GM12878 (cell line): ENCODE data around the gene TUBB3.

Source experiments
- CHD2 ChIP-seq: IDR thresholded peaks from 2 replicates; pipeline ENCODE4 v1.6.1; 2011; ENCODE audit warnings: low read depth, low read length, improper control_type of control experiment, borderline replicate concordance
- CREB1 ChIP-seq: IDR thresholded peaks from 2 replicates; pipeline ENCODE4 v1.6.1; 2012; ENCODE audit warnings: low read depth, mild to moderate bottlenecking, inconsistent platforms
- CTCF ChIP-seq, 3 experiments: IDR thresholded peaks in 2 of 3; conservative IDR thresholded peaks in 1 of 3; 2 replicates each; pipeline ENCODE4 v1.5.1; 2011; ENCODE audit warnings: low read depth in 3 of 3, low read length in 3 of 3, mild to moderate bottlenecking in 3 of 3, control low read depth in 2 of 3, moderate library complexity in 2 of 3, inconsistent platforms in 1 of 3, mixed read lengths in 1 of 3; ENCODE audit not compliant: control insufficient read depth in 2 of 3, insufficient read depth in 1 of 3; ENCODE audit errors: extremely low read depth in 1 of 3
- FOXK2 ChIP-seq: fragments of 450-650 bp; IDR thresholded peaks from 2 replicates; pipeline ENCODE4 v1.6.1; 2017; ENCODE audit warnings: mild to moderate bottlenecking, moderate library complexity
- MTA3 ChIP-seq: IDR thresholded peaks from 2 replicates; pipeline ENCODE4 v1.6.1; 2012; ENCODE audit warnings: low read length, inconsistent platforms, borderline replicate concordance
- POLR2A ChIP-seq: IDR thresholded peaks from 2 replicates; pipeline ENCODE4 v1.6.1; 2011; ENCODE audit warnings: low read depth, mild to moderate bottlenecking, low read length
- POLR2AphosphoS5 ChIP-seq: IDR thresholded peaks from 2 replicates; pipeline ENCODE4 v1.6.1; 2011; ENCODE audit warnings: mild to moderate bottlenecking, low read length, inconsistent platforms
- RAD21 ChIP-seq: IDR thresholded peaks from 2 replicates; pipeline ENCODE4 v1.6.1; 2011; ENCODE audit warnings: mild to moderate bottlenecking, low read depth, low read length, moderate library complexity; ENCODE audit not compliant: insufficient read depth
- RELB ChIP-seq: fragments of 450-650 bp; IDR thresholded peaks from 2 replicates; pipeline ENCODE4 v1.6.1; 2017; ENCODE audit warnings: low read depth, mild to moderate bottlenecking, moderate library complexity
- SPI1 ChIP-seq: IDR thresholded peaks from 2 replicates; pipeline ENCODE4 v1.6.1; 2011; ENCODE audit warnings: low read depth, mild to moderate bottlenecking, low read length, moderate library complexity, borderline replicate concordance; ENCODE audit not compliant: insufficient read depth
- ZNF384 ChIP-seq: IDR thresholded peaks from 2 replicates; pipeline ENCODE4 v1.6.1; 2012; ENCODE audit warnings: low read depth, mild to moderate bottlenecking, low read length, improper control_type of control experiment, borderline replicate concordance
- TF ChIP-seq, protein P1 (sequence below): IDR thresholded peaks from 2 replicates; pipeline ENCODE4 v1.6.1; 2011; ENCODE audit warnings: low read depth, low read length, improper control_type of control experiment, borderline replicate concordance
- TF ChIP-seq, protein P2 (sequence below): IDR thresholded peaks from 2 replicates; pipeline ENCODE4 v1.6.1; 2012; ENCODE audit warnings: mild to moderate bottlenecking, low read depth, low read length

GRCh38 chr16:89961920-89962319 lies 38.8 kb downstream of the TUBB3 start:
- TF ChIP-seq CHD2 (no peak), CTCF (IDR thresholded peaks at IDR 0.05 in 2 of 3, conservative IDR thresholded peaks at IDR 0.05 in 1 of 3; ENCODE audit: control insufficient read depth in 2 of 3, extremely low read depth in 1 of 3, insufficient read depth in 1 of 3, low read depth in 3 of 3, low read length in 3 of 3) (no peak), ZNF384 (no peak), POLR2AphosphoS5 (no peak), POLR2A (no peak), RAD21 (no peak), CREB1 (no peak), SPI1 (no peak), RELB (no peak), FOXK2 (no peak), MTA3 (no peak)
- TF ChIP-seq, protein P1, sequence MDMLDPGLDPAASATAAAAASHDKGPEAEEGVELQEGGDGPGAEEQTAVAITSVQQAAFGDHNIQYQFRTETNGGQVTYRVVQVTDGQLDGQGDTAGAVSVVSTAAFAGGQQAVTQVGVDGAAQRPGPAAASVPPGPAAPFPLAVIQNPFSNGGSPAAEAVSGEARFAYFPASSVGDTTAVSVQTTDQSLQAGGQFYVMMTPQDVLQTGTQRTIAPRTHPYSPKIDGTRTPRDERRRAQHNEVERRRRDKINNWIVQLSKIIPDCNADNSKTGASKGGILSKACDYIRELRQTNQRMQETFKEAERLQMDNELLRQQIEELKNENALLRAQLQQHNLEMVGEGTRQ = no peak
- TF ChIP-seq, protein P2, sequence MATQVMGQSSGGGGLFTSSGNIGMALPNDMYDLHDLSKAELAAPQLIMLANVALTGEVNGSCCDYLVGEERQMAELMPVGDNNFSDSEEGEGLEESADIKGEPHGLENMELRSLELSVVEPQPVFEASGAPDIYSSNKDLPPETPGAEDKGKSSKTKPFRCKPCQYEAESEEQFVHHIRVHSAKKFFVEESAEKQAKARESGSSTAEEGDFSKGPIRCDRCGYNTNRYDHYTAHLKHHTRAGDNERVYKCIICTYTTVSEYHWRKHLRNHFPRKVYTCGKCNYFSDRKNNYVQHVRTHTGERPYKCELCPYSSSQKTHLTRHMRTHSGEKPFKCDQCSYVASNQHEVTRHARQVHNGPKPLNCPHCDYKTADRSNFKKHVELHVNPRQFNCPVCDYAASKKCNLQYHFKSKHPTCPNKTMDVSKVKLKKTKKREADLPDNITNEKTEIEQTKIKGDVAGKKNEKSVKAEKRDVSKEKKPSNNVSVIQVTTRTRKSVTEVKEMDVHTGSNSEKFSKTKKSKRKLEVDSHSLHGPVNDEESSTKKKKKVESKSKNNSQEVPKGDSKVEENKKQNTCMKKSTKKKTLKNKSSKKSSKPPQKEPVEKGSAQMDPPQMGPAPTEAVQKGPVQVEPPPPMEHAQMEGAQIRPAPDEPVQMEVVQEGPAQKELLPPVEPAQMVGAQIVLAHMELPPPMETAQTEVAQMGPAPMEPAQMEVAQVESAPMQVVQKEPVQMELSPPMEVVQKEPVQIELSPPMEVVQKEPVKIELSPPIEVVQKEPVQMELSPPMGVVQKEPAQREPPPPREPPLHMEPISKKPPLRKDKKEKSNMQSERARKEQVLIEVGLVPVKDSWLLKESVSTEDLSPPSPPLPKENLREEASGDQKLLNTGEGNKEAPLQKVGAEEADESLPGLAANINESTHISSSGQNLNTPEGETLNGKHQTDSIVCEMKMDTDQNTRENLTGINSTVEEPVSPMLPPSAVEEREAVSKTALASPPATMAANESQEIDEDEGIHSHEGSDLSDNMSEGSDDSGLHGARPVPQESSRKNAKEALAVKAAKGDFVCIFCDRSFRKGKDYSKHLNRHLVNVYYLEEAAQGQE = no peak
